Osteocyte (in vitro differentiated cells): Measurements from ENCODE around the gene PAFAH2. TPM values are rescaled to one million over a fixed set of nuclear protein-coding genes. Genes with fewer than 3 reads are reported as not detected.

Experiments used
- DNase-seq: peaks from one replicate; pipeline ENCODE4 v3.0.0; 2021; ENCODE audit warnings: mixed read lengths; ENCODE audit not compliant: unreplicated experiment; ENCODE audit errors: extremely low spot score
- H3K27ac Mint-ChIP-seq: one replicate; pipeline ENCODE4 v1.8.0; 2021; ENCODE audit warnings: mild to moderate bottlenecking, mixed read lengths; ENCODE audit not compliant: unreplicated experiment
- H3K27me3 Mint-ChIP-seq: one replicate; pipeline ENCODE4 v1.8.0; 2021; ENCODE audit warnings: mixed read lengths; ENCODE audit not compliant: unreplicated experiment
- H3K36me3 Mint-ChIP-seq: one replicate; pipeline ENCODE4 v1.8.0; 2021; ENCODE audit warnings: mixed read lengths; ENCODE audit not compliant: unreplicated experiment
- H3K4me1 Mint-ChIP-seq: one replicate; pipeline ENCODE4 v1.8.0; 2021; ENCODE audit warnings: mixed read lengths; ENCODE audit not compliant: unreplicated experiment
- H3K4me3 Mint-ChIP-seq: one replicate; pipeline ENCODE4 v1.8.0; 2021; ENCODE audit warnings: mild to moderate bottlenecking, moderate library complexity, mixed read lengths; ENCODE audit not compliant: unreplicated experiment
- H3K9me3 Mint-ChIP-seq: one replicate; pipeline ENCODE4 v1.8.0; 2021; ENCODE audit warnings: mixed read lengths; ENCODE audit not compliant: unreplicated experiment
- CTCF ChIP-seq: fragments of 200-600 bp; sonication (generic); IDR thresholded peaks from 2 replicates; pipeline ENCODE4 v1.5.0; 2021; ENCODE audit warnings: antibody characterized with exemption, mild to moderate bottlenecking, moderate library complexity
- total RNA-seq: library from RNA; stranded (reverse); gene quantifications from 2 replicates; pipeline ENCODE4 v1.2.1, GENCODE V29; 2021

PAFAH2 gene
- total RNA-seq, 1 donor from 2014 or later: 10.4 TPM

GRCh38 chr1:25958465-25958864 lies 39.4 kb downstream of the PAFAH2 start:
- H3K36me3 Mint-ChIP-seq: peaks cover 46% of the 10 kb centered on the region
- peaks cover 7% of the 10 kb centered on the region for H3K9me3 Mint-ChIP-seq
- DNase-seq: no peak
- H3K4me1 Mint-ChIP-seq: no peaks in the 10 kb centered on the region
- no peak overlapping the region for H3K27ac Mint-ChIP-seq
- TF ChIP-seq CTCF: no peak
- no peaks in the 10 kb centered on the region for H3K27me3 Mint-ChIP-seq
- H3K4me3 Mint-ChIP-seq: no peak overlapping the region

DNA sequence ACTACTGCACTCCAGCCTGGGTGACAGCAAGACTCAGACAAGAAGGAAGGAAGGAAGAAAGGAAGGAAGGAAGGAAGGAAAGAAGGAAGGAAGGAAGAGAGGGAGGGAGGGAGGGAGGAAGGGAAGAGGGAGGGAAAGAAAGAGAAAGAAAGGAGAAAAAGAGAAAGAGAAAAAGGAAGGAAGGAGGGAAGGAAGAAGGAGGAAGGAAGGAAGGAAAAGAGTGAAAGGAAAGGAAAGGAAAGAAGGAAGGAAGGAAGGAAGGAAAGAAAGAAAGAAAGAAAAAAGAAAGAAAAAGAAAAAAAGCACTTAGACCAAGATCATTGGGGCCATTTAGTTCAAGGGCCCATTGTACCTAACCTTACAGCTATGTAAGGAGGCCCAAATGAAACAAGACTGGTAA lies 42.3 kb downstream of the PAFAH2 start:
- TF ChIP-seq CTCF: no peak
- Mint-ChIP-seq H3K27me3 (no peaks in the 10 kb centered on the region), H3K27ac (no peak overlapping the region), H3K4me1 (no peaks in the 10 kb centered on the region), H3K36me3 (peaks cover 26% of the 10 kb centered on the region), H3K4me3 (no peak overlapping the region), H3K9me3 (peaks cover 7% of the 10 kb centered on the region)
- no peak for DNase-seq

GRCh38 chr1:25954282-25954938 lies 43.5 kb downstream of the PAFAH2 start:
- H3K27me3 Mint-ChIP-seq: no peaks in the 10 kb centered on the region
- DNase-seq: no peak
- no peak overlapping the region for H3K4me3 Mint-ChIP-seq
- no peak overlapping the region for H3K27ac Mint-ChIP-seq
- H3K4me1 Mint-ChIP-seq: no peaks in the 10 kb centered on the region
- TF ChIP-seq CTCF: no peak
- peaks cover 7% of the 10 kb centered on the region for H3K9me3 Mint-ChIP-seq
- H3K36me3 Mint-ChIP-seq: peaks cover 15% of the 10 kb centered on the region

DNA sequence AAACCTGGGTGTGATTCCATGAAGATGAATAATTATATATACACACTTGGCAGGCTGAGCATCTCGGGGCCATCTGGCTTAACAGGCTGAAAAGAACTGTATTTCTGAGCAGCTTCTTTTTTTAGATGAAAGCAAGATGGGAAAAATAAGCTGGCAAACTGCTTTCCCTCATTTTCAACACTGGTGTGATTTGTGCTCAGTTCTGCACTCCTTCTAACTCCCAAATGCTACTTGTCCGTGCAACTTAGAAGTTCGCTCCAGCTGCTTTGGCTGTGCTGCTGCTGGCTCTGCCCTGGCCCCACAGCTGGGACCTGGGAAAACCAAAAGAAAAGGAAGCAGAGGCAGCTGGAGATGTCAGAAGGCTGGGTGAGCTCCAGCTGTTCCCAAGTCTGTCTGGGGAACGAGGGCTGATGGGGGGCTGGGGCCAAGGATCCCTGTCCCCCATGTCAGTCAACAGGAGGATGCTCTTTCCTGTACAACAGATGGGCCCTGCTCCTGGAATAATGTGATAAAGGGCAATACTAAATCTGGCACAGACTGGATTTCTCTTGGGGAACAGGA lies 44.9 kb downstream of the PAFAH2 start:
- Mint-ChIP-seq H3K27me3 (no peaks in the 10 kb centered on the region), H3K4me3 (no peak overlapping the region), H3K9me3 (no peaks in the 10 kb centered on the region), H3K27ac (no peak overlapping the region), H3K36me3 (peaks cover 3% of the 10 kb centered on the region), H3K4me1 (no peaks in the 10 kb centered on the region)
- DNase-seq: no peak
- TF ChIP-seq CTCF: no peak

GRCh38 chr1:25948641-25949040 lies 49.2 kb downstream of the PAFAH2 start:
- DNase-seq: no peak
- Mint-ChIP-seq H3K27ac (no peak overlapping the region), H3K4me3 (no peak overlapping the region), H3K9me3 (no peaks in the 10 kb centered on the region), H3K36me3 (no peaks in the 10 kb centered on the region), H3K27me3 (no peaks in the 10 kb centered on the region), H3K4me1 (no peaks in the 10 kb centered on the region)
- no peak for TF ChIP-seq CTCF
